Measurements from ENCODE around the gene PRKG2. TPM values are rescaled to one million over a fixed set of nuclear protein-coding genes. Genes with fewer than 3 reads are reported as not detected.
"Not testable (repeated sequence)": the region's sequence is repeated elsewhere in the genome, so short reads cannot be mapped to it uniquely, and the experiment has no call there.

Gene PRKG2
- 0.27 and 0.61 TPM in 2 replicates for total RNA-seq

GRCh38 chr4:81214881-81215868, at the start of gene PRKG2:
Gene PRKG2 (minus strand): TSS chr4:81215222. CDS start chr4:81205047, 10,175 bp downstream.
- intact Hi-C loops (cut with micrococcal nuclease) = no loop called here

DNA sequence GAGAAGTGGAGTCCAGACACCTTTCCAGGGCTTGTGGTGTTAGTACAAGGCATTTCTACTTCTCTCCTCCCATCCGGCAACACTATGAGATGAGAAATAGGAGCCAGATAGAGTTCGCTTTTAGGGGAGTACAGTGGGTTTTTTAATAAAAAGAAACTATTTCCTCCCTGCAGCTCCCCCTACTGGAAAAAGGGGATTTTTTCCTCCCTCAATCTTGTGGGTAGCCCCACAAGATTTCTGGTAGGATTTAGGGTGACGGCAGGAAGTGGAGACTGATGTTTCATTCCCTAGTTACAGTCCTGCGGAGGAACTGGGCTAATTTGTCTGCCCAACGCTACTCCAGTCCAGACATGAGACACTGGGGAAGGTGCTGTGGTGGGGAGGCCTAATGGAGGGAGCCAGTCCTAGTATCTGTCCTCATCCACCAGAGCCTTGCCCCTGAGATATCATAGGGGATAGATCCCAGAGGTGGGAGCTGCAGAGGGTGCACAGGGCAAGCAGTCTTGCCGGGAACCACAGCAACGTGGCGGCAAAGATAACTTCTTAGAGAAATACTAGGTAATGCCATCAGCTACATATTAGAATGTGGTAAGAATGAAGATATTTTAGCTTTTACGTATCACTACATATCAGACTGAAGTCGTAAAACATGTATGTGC, 45.5 kb upstream of the PRKG2 start:
- intact Hi-C loops (cut with micrococcal nuclease) = no loop called here

GRCh38 chr4:81258841-81259550, 44.0 kb upstream of the PRKG2 start:
- intact Hi-C loops (cut with micrococcal nuclease) = no loop called here

- intact Hi-C loops (cut with micrococcal nuclease) = no loop called here
Measured at GRCh38 chr4:81257816-81258215, 42.8 kb upstream of the PRKG2 start.

DNA sequence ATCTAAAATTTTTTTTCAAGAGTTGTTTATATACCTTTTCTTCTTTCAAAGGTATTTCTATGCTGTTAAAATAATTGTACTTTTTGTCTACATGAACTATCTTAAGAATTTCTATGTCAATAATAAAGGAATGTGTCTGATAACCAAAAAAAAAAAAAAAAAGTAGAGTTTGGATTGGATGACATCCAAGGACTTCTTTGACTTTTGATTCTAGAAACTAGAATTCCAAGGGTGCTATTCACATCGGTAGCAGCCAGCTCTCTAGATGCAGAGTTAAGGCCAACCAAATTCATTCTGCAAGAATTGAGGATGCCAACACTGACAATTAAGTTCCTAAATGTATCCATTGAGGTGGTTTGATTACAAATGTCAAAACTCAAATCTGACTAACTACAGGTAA, 42.0 kb upstream of the PRKG2 start:
- intact Hi-C loops (cut with micrococcal nuclease) = no loop called here

DNA sequence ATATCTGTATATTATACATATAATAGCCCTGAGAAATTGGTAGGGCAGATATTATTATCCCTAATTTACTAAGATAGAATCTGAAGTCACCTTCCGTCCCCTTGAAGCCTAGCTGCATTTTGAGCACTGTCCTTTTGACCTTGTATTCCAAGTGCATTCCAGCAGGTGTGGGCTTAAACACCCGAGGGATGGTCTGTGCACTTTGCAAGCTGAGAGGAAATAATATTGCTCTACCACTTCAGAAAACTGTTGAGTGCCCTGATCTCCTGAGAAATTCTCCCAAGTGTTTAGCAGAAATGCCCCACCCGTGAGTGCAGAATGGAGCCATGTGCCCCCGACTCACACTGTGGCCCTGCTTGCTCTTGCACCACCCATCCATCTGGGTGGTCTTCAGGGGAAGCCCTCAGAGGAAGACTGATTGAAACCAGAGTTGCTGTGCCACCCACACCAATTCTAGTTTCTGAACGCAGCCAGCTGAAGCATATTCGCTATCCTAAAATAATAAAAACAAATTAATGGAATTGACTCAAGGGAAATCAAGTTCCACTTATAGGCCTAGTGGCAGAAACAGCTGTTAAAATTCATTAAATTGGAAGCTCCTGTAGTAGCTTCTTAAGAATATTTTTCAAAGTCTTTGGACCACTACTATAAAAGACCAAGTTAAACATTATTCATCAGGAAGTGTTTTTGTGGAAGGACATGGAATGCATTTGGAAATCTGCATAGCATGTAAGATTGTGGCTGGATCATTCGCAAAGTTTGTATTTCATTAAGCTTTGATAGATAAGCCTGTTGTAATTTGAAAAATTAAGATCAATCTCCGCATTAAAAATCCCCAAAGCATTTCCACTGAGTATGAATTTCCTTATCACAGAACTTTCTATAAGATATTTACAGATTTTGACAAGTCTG, 41.3 kb upstream of the PRKG2 start:
- intact Hi-C loops (cut with micrococcal nuclease) = no loop called here

- intact Hi-C loops (cut with micrococcal nuclease) = no loop called here
Measured at GRCh38 chr4:81255524-81255923, 40.5 kb upstream of the PRKG2 start.

DNA sequence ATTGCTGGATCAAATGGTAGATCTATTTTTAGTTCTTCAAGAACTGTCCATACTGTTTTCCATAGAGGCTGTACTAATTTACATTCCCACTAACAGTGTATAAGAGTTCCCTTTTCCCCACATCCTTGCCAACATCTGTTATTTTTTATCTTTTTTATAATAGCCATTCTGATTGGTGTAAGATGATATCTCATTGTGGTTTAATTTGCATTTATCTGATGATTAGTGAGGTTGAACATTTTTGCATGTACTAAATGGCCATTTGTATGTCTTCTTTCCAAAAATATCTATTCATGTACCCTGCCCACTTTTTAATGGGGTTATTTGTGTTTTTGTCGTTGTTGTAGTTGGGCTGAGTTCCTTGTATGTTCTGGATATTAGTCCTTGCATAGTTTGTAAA, 35.4 kb upstream of the PRKG2 start:
- intact Hi-C loops (cut with micrococcal nuclease) = no loop called here

DNA sequence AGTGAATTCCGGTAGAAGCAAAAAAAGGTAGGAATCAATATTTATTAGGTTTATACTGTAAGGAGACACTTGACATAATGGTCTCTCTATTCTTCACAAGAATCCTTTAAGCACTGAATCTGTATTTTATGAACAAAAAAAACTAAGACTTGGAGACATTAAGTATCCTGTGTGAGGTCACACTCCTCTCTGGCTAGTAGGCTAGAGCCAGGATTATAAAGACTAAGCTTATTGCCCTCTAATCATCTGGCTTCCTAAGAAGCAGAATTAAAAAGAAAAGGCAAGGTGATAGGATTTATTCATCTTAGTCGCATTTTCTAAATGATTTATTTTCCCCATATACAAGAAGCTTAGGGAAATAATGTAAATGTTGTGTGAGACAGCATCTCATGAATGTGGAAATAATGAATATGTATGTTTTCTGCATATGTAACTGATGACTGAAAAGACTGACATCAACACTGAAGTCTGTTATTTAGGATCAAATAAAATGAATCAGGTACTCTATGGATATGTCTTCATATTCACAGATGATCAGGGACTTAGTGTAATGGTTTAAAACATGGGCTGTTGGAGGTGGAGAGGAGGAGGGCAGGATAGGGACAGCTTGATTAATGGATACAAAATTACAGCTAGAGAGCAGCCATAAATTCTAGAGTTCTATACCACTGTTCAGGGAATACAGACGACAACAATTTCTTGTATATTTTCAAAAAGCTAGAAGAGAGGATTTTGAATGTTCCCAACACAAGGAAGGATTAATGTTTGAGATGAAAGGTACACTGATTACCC, 30.4 kb upstream of the PRKG2 start:
- intact Hi-C loops (cut with micrococcal nuclease) = no loop called here

- intact Hi-C loops (cut with micrococcal nuclease) = no loop called here
Measured at GRCh38 chr4:81237791-81238190, 22.8 kb upstream of the PRKG2 start.

DNA sequence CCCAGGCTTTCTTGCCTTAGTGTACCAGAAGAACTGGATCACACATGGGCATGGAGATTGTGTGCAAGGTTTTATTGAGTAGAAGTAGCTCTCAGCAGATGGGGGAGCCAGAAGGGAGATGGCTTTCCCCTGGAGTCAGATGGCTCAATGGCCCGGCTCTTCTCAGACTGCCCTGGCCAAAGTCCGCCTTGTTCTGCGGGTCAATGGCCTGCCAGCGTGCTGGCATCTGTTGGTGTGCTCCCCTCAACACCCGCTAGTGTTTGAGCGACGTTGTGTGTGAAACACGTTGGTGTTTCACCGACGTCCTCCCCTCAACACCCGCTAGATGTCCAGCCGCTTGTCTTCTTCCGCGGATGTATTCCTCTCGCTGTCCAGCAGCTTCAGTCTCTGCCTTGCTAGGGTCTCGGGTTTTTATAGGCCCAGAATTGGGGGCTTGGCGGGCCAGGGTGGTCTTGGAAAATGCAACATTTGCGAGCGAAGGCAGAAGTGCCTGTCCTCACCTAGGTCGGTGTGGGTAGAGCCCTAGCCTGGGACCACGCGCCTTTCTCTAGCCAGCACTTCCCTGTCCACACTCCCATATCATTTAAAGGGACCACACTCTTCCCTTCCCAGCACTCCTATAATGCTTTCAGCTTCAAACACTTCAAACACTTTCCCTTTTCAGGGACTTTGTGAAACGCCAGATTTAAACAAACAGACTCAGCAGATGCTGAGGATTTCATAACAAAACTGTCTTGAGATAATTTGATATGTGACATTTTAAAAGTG, 21.1 kb upstream of the PRKG2 start:
- intact Hi-C loops (cut with micrococcal nuclease) = no loop called here

DNA sequence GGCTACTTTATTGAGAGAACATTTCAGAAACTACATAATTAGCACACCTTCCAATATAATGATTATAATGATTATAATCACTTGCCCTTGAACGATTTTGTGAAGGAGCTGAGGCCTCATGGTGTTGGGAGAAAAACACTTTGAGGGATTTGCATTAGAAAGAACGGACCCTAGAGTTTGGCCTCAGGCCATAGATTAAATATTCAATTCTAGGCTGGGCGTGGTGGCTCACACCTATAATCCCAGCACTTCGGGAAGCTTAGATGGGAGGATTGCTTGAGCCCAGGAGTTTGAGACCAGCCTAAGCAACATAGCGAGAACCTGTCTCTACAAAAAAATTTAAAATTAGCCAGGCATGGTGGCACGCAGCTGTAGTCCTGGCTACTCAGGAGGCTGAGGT, 12.9 kb upstream of the PRKG2 start:
- intact Hi-C loops (cut with micrococcal nuclease) = no loop called here

GRCh38 chr4:81227138-81227537, 12.1 kb upstream of the PRKG2 start:
- intact Hi-C loops (cut with micrococcal nuclease) = no loop called here

GRCh38 chr4:81225252-81225651, 10.2 kb upstream of the PRKG2 start:
- intact Hi-C loops (cut with micrococcal nuclease) = no loop called here

DNA sequence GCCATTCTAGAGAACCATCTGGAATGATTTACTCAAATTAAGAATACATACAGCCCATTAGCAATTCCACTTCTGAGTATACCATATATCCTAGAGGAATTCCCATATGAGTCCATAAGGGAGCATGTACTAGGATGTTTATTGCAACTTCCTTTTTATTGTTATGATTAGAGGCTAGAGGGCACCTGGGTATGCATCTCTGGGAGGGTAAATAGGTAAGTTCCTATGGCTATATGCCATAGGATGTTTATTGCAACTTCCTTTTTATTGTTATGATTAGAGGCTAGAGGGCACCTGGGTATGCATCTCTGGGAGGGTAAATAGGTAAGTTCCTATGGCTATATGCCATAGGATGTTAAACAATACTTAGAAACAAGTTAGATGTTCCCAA, 7.1 kb upstream of the PRKG2 start:
- intact Hi-C loops (cut with micrococcal nuclease) = not testable (repeated sequence)

- intact Hi-C loops (cut with micrococcal nuclease) = no loop called here
Measured at GRCh38 chr4:81221303-81222081, 6.5 kb upstream of the PRKG2 start.

- intact Hi-C loops (cut with micrococcal nuclease) = no loop called here
Measured at GRCh38 chr4:81220271-81220670, 5.2 kb upstream of the PRKG2 start.

- intact Hi-C loops (cut with micrococcal nuclease) = no loop called here
Measured at GRCh38 chr4:81218206-81218605, 3.2 kb upstream of the PRKG2 start.

GRCh38 chr4:81217779-81218178, 2.8 kb upstream of the PRKG2 start:
- intact Hi-C loops (cut with micrococcal nuclease) = no loop called here

Data from T-helper 1 cell treated with Interleukin-12 subunit alpha and Interleukin-12 subunit beta and Interleukin-4 antibody, amounts not matched to agents 30 ng/mL and 1 ng/mL, for 36 hours (primary cell).